Parathyroid adenoma (tissue), 2 donors: ENCODE measurements around the gene UBE2QL1.

Source experiments
- H2AFZ ChIP-seq: fragments of 300-600 bp; sonication (generic); one replicate; pipeline ENCODE4 v1.7.0; 2017; ENCODE audit warnings: antibody characterized with exemption, mild to moderate bottlenecking
- H3K27ac ChIP-seq: fragments of 300-600 bp; sonication (generic); one replicate; pipeline ENCODE4 v1.7.0; 2017
- H3K27me3 ChIP-seq: fragments of 300-600 bp; sonication (generic); one replicate; pipeline ENCODE4 v1.7.0; 2017; ENCODE audit warnings: low read length; ENCODE audit not compliant: control insufficient read depth, insufficient read depth
- H3K36me3 ChIP-seq: fragments of 300-600 bp; sonication (generic); one replicate; pipeline ENCODE4 v1.7.0; 2017; ENCODE audit warnings: low read length; ENCODE audit not compliant: control insufficient read depth, insufficient read depth
- H3K4me1 ChIP-seq: fragments of 300-600 bp; sonication (generic); one replicate; pipeline ENCODE4 v1.7.0; 2017; ENCODE audit warnings: control low read depth
- H3K4me2 ChIP-seq: fragments of 300-600 bp; sonication (generic); one replicate; pipeline ENCODE4 v1.7.0; 2017; ENCODE audit warnings: low read length
- H3K4me3 ChIP-seq: fragments of 300-600 bp; sonication (generic); one replicate; pipeline ENCODE4 v1.7.0; 2017; ENCODE audit warnings: low read depth, low read length
- H3K79me2 ChIP-seq: fragments of 300-600 bp; sonication (generic); one replicate; pipeline ENCODE4 v1.7.0; 2017; ENCODE audit warnings: control low read depth
- H3K9ac ChIP-seq: fragments of 300-600 bp; sonication (generic); one replicate; pipeline ENCODE4 v1.7.0; 2017; ENCODE audit warnings: mild to moderate bottlenecking
- H3K9me3 ChIP-seq: fragments of 300-600 bp; sonication (generic); one replicate; pipeline ENCODE4 v1.7.0; 2017; ENCODE audit warnings: low read length; ENCODE audit not compliant: control insufficient read depth
- CTCF ChIP-seq: fragments of 300-600 bp; sonication (generic); IDR thresholded peaks from one replicate; pipeline ENCODE4 v1.7.0; 2017; ENCODE audit warnings: antibody characterized with exemption, mild to moderate bottlenecking
- donor health status: primary hyperparathyroidism.

The UBE2QL1 gene

GRCh38 chr5:6431214-6432195 is 17.2 kb upstream of the UBE2QL1 start:
- Histone ChIP-seq H3K36me3 (no peaks in the 10 kb centered on the region), H3K27ac (no peak overlapping the region)
- no peak for TF ChIP-seq CTCF

DNA sequence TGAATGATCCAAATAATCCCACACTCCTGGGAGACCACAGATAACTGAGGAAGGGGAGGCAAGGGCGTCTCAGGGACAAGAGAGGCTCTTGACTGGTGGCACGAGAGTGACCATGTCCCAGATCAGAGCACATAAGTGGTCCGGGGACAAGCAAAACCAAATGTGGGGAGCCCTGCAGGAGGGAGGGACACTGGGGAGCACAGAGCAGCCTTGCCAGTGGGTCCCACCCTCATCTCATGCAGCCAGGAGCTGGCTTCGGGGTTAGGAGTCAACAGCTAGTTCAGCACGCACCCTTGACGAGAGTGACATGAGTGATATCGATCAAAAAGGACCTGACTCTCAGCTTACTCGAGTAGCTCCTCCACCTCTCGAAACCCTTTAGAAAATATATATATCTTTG is 16.5 kb upstream of the UBE2QL1 start:
- H3K4me3 ChIP-seq = no peak overlapping the region
- no peak overlapping the region for H3K27ac ChIP-seq
- no peak for TF ChIP-seq CTCF
- no peak overlapping the region for H3K9ac ChIP-seq
- H2AFZ ChIP-seq = no peak overlapping the region
- H3K4me2 ChIP-seq = no peak overlapping the region
- no peaks in the 10 kb centered on the region for H3K27me3 ChIP-seq
- H3K79me2 ChIP-seq = no peaks in the 10 kb centered on the region
- no peaks in the 10 kb centered on the region for H3K4me1 ChIP-seq
- H3K36me3 ChIP-seq = no peaks in the 10 kb centered on the region
- no peaks in the 10 kb centered on the region for H3K9me3 ChIP-seq

More at GRCh38 chr5:6431214-6432195, 17.2 kb upstream of the UBE2QL1 start:
- H3K4me2 ChIP-seq = no peak overlapping the region
- H3K9me3 ChIP-seq = no peaks in the 10 kb centered on the region
- H3K79me2 ChIP-seq = no peaks in the 10 kb centered on the region
- H3K27me3 ChIP-seq = no peaks in the 10 kb centered on the region
- no peak overlapping the region for H3K4me3 ChIP-seq
- H2AFZ ChIP-seq = no peak overlapping the region
- no peak overlapping the region for H3K9ac ChIP-seq
- no peaks in the 10 kb centered on the region for H3K4me1 ChIP-seq

GRCh38 chr5:6434731-6435130 is 13.9 kb upstream of the UBE2QL1 start:
- no peaks in the 10 kb centered on the region for H3K4me1 ChIP-seq
- no peaks in the 10 kb centered on the region for H3K9me3 ChIP-seq
- no peaks in the 10 kb centered on the region for H3K79me2 ChIP-seq
- no peak overlapping the region for H3K4me2 ChIP-seq
- H2AFZ ChIP-seq = no peak overlapping the region
- H3K9ac ChIP-seq = no peak overlapping the region
- H3K27ac ChIP-seq = no peak overlapping the region
- TF ChIP-seq CTCF = no peak
- no peaks in the 10 kb centered on the region for H3K36me3 ChIP-seq
- H3K27me3 ChIP-seq = no peaks in the 10 kb centered on the region
- H3K4me3 ChIP-seq = no peak overlapping the region

DNA sequence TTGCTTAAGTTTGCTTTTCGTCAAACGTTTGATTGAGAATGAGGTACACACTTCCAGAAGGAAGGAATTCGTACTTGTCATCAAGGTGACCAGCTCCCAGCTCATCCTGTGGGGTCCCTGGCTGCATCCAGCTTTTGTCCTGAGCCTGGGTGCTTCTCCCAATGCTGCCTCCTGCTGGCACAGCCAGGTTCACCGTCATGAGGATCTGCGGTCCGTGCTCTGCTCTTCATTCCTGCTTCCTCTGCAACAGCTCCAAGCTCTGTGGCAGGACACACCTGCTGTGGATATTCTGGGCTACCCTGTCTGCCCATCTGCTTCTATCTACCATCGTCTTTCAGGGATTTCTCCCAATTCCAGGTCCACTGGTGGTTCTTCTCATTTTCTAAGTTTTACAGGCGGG is 13.3 kb upstream of the UBE2QL1 start:
- no peak overlapping the region for H3K4me3 ChIP-seq
- no peak overlapping the region for H2AFZ ChIP-seq
- no peak for TF ChIP-seq CTCF
- H3K36me3 ChIP-seq = no peaks in the 10 kb centered on the region
- no peaks in the 10 kb centered on the region for H3K27me3 ChIP-seq
- no peaks in the 10 kb centered on the region for H3K9me3 ChIP-seq
- H3K9ac ChIP-seq = no peak overlapping the region
- H3K4me2 ChIP-seq = no peak overlapping the region
- no peaks in the 10 kb centered on the region for H3K79me2 ChIP-seq
- no peak overlapping the region for H3K27ac ChIP-seq
- no peaks in the 10 kb centered on the region for H3K4me1 ChIP-seq
